Ishikawa (cell line): ENCODE measurements around the gene PTPRM.

Experiments
- CEBPB ChIP-seq: IDR thresholded peaks from 2 replicates; pipeline ENCODE4 v1.6.1; 2012
- CREB1 ChIP-seq: IDR thresholded peaks from 2 replicates; pipeline ENCODE4 v1.6.1; 2012; ENCODE audit warnings: low read depth
- EGR1 ChIP-seq: IDR thresholded peaks from 2 replicates; pipeline ENCODE4 v1.6.1; 2012
- EP300 ChIP-seq: IDR thresholded peaks from 2 replicates; pipeline ENCODE4 v1.6.1; 2012; ENCODE audit warnings: borderline replicate concordance
- FOXM1 ChIP-seq: IDR thresholded peaks from 2 replicates; pipeline ENCODE4 v1.6.1; 2012; ENCODE audit warnings: low read depth, borderline replicate concordance
- MAX ChIP-seq: IDR thresholded peaks from 2 replicates; pipeline ENCODE4 v1.6.1; 2012
- NFIC ChIP-seq: IDR thresholded peaks from 2 replicates; pipeline ENCODE4 v1.6.1; 2012
- RAD21 ChIP-seq: IDR thresholded peaks from 2 replicates; pipeline ENCODE4 v1.6.1; 2012; ENCODE audit warnings: low read depth
- TAF1 ChIP-seq: IDR thresholded peaks from 2 replicates; pipeline ENCODE4 v1.6.1; 2012; ENCODE audit warnings: low read depth, mild to moderate bottlenecking
- TCF12 ChIP-seq: IDR thresholded peaks from 2 replicates; pipeline ENCODE4 v1.6.1; 2012; ENCODE audit warnings: low read depth
- TEAD4 ChIP-seq: IDR thresholded peaks from 2 replicates; pipeline ENCODE4 v1.6.1; 2012
- YY1 ChIP-seq: IDR thresholded peaks from 2 replicates; pipeline ENCODE4 v1.6.1; 2012; ENCODE audit warnings: low read depth
- ZBTB7A ChIP-seq: IDR thresholded peaks from 2 replicates; pipeline ENCODE4 v1.6.1; 2012; ENCODE audit warnings: low read depth
- TF ChIP-seq, protein P1 (sequence below): IDR thresholded peaks from 2 replicates; pipeline ENCODE4 v1.6.1; 2012; ENCODE audit warnings: low read depth, mild to moderate bottlenecking
- TF ChIP-seq, protein P2 (sequence below): IDR thresholded peaks from 2 replicates; pipeline ENCODE4 v1.6.1; 2012

The PTPRM gene

DNA sequence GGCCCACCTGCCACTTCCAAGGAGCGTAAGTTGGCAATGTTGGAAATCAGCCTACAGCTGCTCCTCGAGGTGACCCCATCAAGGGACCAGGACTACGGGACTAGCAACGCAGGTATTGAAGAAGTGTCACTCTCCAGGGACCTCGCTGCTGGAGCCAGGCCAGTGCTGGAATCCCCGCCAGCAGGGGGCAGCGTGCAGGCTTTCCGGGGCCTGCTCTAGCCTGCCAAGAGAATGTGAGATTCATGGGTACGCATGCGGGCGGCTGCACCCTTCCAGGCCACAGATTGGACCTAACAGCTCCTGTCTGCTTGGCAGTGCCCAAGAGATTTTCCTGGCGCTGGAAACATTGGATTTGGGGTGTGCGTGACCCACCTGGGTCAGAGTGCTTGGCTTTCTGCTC lies 859.3 kb downstream of the PTPRM start:
- TF ChIP-seq TCF12 (no peak), NFIC (no peak), YY1 (no peak), TAF1 (no peak), RAD21 (no peak), EP300 (no peak), EGR1 (no peak), MAX (no peak)
- TF ChIP-seq, protein P1, sequence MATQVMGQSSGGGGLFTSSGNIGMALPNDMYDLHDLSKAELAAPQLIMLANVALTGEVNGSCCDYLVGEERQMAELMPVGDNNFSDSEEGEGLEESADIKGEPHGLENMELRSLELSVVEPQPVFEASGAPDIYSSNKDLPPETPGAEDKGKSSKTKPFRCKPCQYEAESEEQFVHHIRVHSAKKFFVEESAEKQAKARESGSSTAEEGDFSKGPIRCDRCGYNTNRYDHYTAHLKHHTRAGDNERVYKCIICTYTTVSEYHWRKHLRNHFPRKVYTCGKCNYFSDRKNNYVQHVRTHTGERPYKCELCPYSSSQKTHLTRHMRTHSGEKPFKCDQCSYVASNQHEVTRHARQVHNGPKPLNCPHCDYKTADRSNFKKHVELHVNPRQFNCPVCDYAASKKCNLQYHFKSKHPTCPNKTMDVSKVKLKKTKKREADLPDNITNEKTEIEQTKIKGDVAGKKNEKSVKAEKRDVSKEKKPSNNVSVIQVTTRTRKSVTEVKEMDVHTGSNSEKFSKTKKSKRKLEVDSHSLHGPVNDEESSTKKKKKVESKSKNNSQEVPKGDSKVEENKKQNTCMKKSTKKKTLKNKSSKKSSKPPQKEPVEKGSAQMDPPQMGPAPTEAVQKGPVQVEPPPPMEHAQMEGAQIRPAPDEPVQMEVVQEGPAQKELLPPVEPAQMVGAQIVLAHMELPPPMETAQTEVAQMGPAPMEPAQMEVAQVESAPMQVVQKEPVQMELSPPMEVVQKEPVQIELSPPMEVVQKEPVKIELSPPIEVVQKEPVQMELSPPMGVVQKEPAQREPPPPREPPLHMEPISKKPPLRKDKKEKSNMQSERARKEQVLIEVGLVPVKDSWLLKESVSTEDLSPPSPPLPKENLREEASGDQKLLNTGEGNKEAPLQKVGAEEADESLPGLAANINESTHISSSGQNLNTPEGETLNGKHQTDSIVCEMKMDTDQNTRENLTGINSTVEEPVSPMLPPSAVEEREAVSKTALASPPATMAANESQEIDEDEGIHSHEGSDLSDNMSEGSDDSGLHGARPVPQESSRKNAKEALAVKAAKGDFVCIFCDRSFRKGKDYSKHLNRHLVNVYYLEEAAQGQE: no peak
- TF ChIP-seq, protein P2, sequence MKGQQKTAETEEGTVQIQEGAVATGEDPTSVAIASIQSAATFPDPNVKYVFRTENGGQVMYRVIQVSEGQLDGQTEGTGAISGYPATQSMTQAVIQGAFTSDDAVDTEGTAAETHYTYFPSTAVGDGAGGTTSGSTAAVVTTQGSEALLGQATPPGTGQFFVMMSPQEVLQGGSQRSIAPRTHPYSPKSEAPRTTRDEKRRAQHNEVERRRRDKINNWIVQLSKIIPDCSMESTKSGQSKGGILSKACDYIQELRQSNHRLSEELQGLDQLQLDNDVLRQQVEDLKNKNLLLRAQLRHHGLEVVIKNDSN: no peak

DNA sequence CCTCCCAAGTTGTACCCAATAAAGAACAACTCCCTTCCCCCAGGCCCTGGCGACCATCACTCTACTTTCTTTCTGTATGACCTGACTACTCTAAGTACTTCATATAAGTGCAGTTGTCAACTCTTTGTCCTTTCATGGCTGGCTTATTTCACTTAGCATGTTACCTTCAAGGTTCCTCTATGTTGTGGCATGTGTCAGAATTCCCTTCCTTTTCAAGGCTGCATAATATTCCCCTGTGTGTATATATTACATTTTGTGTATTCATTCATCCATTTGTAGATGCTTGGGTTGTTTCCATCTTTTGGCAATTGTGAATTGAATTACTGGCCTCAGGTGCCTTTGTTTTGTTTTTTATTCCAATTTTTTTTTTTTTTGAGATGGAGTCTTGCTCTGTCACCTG lies 860.2 kb downstream of the PTPRM start:
- TF ChIP-seq FOXM1 (no peak), RAD21 (no peak), TCF12 (no peak), YY1 (no peak), EGR1 (no peak)
- TF ChIP-seq, protein P2: no peak
- TF ChIP-seq, protein P1: no peak

DNA sequence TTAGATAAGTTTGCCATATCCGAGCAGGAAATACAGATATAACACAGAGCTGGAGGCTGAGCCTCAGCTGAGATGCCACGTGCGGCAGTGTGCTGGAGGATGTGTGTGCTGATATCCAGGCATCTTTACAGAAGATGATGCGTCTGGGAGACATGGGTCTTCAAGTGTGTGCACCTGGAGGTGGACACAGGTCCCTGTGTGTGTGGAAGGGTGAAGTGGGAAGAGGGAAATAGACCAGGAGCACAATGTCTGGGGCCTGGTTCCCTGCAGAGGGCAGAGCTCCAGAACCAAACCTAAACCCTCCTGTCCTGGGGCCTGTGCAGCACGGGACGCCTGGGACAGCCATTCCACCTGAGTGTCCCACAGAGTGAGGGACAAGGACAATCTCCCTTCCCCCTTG lies 861.8 kb downstream of the PTPRM start:
- TF ChIP-seq EP300: no peak

- TF ChIP-seq, protein P2: peak; percentile 21; the same call in 1 of the 2 replicates
- TF ChIP-seq RAD21: no peak
These were observed 863.9 kb downstream of the PTPRM start for GRCh38 chr18:8431036-8431435.

DNA sequence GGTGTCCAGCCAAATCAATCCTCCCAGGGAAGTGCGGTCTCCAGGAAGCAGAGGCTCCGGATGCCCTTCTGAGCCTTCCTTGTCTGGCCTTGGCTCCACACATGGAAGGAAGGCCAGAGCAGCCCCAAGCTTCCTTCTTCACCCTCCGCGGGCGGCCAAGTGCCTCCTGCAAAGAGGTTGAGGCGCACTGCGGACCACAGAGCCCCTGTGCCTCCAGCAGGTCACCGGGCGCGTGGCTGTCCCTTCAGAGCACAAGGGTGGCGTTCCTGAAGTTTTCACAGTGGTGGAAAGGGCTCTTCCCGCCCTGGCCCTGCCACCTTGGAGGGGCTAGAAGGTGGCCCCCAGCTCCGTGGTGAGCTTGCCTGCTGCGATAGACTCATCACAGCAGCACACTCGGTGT lies 866.2 kb downstream of the PTPRM start:
- TF ChIP-seq, protein P2: no peak
- TF ChIP-seq RAD21: no peak
- TF ChIP-seq MAX: no peak
- no peak for TF ChIP-seq NFIC
- no peak for TF ChIP-seq CREB1
- TF ChIP-seq FOXM1: no peak
- TF ChIP-seq TAF1: no peak
- no peak for TF ChIP-seq TEAD4
- TF ChIP-seq EP300: no peak
- no peak for TF ChIP-seq YY1
- no peak for TF ChIP-seq ZBTB7A

DNA sequence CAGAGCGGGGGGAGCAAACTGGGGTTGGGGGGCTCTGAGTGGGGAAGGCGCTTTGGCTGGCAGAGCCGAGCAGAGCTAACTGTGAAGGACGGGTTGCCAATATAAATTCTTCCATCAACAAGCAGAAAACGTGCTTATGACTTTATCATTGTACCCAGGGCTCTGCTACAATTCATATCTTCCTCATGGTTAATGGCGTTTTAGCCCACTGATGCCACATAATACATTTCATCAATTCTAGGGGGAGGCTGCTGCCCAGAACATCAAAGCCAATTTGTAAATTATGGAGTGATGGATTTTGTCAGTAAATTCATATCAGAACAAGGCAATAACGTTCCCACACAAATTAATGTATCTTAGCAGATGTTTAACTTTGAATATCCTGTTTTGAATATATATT lies 866.7 kb downstream of the PTPRM start:
- TF ChIP-seq TAF1 (no peak), EGR1 (no peak), CEBPB (no peak), RAD21 (no peak), FOXM1 (no peak), MAX (no peak), NFIC (no peak), ZBTB7A (no peak)
- TF ChIP-seq, protein P1: no peak
